ENCODE data around the gene ELOVL6.

Gene ELOVL6

GRCh38 chr4:110020139-110020538 lies 178.3 kb downstream of the ELOVL6 start:
- no peak for FAIRE-seq

GRCh38 chr4:110019153-110019552 lies 179.3 kb downstream of the ELOVL6 start:
- no peak for FAIRE-seq

DNA sequence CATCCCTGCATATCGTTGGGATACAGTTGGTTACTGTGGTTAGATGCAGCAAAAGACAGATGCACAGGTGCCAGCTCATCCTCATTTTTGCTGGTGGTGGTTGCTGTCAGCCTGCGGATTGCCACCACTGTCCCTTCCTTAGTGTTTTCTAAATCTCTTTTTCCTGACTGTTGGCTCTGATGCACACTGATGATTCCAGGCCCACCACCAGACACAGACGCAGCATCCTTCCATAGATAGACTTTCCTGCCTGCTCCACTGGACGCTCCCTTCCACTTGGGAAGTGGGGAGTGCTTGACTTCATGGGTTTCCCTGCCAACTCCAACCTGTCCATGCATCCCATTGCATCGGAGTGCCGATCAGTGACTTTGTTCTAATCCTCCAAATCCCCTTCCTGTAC lies 184.2 kb downstream of the ELOVL6 start:
- no peak for FAIRE-seq

DNA sequence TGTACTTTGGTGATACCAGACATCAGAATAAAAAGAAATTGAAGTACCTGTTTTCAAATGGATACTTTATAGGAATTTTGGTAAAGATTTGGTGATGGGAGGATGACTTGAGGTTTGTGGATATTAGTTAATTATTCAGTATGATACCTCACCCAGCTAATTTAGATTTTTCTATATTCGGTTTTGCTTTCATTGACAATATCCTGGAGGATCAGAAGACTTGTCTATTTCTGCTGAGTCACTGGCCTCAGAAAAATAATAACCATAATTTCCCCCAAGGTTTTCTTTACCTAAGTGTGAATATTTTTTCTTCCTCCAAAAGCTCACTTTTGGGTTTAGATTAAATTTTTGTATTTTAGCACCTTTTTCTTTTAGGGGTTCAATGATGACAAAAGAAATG lies 185.5 kb downstream of the ELOVL6 start:
- no peak for FAIRE-seq

DNA sequence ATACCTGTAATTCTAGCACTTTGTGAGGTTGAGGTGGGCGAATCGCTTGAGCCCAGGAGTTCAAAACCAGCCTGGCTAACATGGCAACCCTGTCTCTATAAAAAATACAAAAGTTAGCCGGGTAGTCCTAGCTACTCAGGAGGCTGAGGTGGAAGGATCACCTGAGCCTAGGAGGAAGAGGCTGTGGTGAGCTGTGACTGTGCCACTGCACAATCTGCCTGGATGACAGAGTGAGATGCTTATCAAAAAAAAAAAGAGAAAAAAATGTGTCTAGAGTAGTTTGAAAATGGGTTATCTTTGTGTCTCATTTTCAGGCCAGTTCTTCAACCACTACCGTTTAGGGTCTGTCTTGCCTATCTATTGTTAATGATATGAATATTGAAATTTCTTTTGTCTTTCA lies 187.6 kb downstream of the ELOVL6 start:
- no peak for FAIRE-seq

GRCh38 chr4:110009550-110009949 lies 188.9 kb downstream of the ELOVL6 start:
- FAIRE-seq, result no peak

DNA sequence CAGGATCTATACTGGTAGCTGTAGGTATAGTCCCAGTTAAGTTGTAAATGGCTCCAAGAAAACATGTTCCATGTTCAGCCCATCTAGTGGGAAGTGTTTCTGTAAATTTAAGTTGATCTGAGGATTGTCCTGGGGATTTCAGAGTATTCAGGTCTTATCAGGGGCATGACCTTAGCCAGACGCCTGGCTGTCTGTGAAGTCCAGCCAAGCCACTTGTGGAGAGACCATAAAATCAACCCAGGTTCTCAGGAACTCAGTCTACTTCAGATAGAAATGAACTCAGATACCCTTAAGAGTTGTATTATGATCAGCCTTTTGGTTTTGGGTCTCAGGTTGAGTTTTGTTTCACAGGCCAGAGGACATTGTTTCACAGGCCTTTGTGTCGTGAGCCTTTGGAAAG lies 189.9 kb downstream of the ELOVL6 start:
- FAIRE-seq, result no peak

DNA sequence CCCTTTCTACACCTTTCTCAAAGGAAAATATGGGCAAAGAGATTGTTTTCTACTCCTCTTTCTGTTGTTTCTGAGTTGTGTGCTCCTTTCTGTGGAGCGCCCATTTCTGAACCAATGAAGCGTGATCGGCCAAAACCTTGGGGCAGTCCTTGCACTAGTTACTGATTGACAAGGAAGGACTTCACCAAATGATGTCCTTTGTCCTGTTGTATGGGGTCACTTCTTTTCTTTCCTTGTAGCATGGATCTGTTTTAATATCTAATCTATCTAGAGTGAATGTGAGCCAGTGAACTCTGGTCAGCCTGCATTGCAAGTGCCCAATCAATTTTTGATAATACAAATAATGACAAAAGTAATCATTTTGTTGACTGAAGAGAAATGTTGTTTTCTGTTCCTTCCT lies 191.2 kb downstream of the ELOVL6 start:
- FAIRE-seq, result no peak

DNA sequence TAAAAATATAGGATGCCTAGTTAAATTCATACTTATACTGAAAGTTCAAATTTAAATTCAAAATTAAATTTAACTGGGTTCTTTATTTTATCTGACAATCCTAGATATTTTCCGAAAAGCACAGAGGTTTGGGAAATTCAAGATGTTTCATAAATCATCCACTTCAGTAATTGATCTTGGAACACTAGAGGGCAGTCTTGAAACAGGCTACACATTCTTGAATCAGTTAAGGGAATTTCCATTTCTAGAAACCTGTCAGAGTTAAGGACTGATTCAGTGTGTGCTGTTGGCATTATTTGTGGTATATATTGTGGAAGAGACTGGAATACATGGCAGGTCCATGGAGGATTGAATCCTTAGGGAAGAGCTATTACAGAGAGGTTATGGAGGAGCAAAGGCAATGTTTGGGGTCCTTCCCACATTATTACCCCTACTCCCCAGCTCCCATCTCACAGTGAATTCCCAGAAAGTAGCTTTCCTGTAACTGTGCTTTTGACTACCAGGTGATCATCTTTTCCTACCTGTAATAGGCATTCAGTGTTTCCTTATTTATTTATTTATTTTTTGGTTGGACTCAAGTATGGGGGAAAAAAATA lies 192.9 kb downstream of the ELOVL6 start:
- peak; percentile 96 for FAIRE-seq

- FAIRE-seq, result peak; percentile 57
Observed at GRCh38 chr4:110004556-110004955, 193.9 kb downstream of the ELOVL6 start.

- FAIRE-seq, result no peak
Observed at GRCh38 chr4:110003401-110004187, 194.8 kb downstream of the ELOVL6 start.

DNA sequence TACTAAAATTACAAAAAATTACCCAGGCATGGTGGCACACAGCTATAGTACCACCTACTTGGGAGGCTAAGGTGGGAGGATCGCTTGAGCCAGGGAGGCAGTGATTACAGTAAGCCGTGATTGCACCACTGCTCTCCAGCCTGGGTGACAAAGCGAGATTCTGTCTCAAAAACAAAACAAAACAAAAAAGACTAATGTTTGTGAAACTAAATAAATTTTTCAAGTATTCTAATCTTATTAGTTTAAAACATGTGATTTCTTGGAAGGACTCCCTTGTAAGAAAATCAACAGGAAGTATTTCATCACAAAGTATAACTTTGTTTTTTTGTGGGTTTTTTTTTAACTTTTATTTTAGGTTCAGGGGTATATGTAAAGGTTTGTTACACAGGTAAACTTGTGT lies 196.1 kb downstream of the ELOVL6 start:
- FAIRE-seq, result peak; percentile 82

DNA sequence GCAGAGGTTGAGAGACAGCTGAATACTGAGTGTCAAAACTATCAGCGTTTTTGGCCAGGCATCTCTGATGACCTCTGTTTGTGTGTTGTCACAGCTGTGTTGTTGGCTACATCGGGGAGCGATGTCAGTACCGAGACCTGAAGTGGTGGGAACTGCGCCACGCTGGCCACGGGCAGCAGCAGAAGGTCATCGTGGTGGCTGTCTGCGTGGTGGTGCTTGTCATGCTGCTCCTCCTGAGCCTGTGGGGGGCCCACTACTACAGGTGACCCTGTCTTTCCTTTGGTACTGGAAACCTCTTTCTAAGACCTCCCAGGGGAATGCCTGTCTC lies 198.9 kb downstream of the ELOVL6 start:
- FAIRE-seq, result no peak

- peak; percentile 94 for FAIRE-seq
Observed at GRCh38 chr4:109998867-109999584, 199.4 kb downstream of the ELOVL6 start.

DNA sequence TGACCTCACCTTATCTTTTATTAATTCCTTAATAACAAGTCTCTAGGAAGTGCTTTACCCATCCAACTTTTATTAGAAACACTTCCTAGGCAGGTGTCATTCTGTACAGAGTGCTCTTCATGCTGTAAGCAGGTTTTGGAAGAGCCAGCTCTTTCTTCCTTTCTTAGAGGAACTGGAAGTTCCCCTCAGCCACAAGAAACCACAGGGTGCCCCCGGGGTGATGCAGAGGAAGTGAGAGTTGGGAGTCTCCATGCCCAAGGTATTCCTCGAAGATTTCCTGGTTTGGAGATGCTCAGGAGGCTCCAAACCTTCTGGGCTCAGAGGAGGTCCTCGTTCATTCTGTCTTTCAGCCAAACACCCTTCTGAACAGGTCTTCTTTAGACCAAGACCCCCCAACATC lies 201.9 kb downstream of the ELOVL6 start:
- FAIRE-seq, result no peak

Measured in endometrium (tissue), 2 donors.